Heart left ventricle (tissue), 13 donors: Measurements from ENCODE around the gene TNFAIP3.

Experiments
- CTCF ChIP-seq, 12 donors: fragments of 200-600 bp; sonication (generic) in 4 of 12; IDR thresholded peaks; one replicate each; pipeline versions ENCODE4 v1.5.0 to v1.8.0; 2018 to 2022; ENCODE audit warnings: antibody characterized with exemption in 12 of 12, mild to moderate bottlenecking in 5 of 12
- POLR2A ChIP-seq, 2 donors: fragments of 450-650 bp; IDR thresholded peaks; one replicate each; pipeline ENCODE4 v1.6.1; 2017; ENCODE audit warnings: antibody characterized with exemption in 2 of 2, mild to moderate bottlenecking in 2 of 2, moderate library complexity in 2 of 2
- donor health status: ischemic (EF 13 %, LVEDD 7.1; RV severe dilation, severe dysfunction).
- donor health status: DM: no; HTN: yes; CAD: no.
- donor health status: DM: no; HTN: no; CAD: no.
- donor health status: ischemic (EF 25% LVEDD 6.9; RV normal size, moderate dysfunction).
- donor health status: ischemic (EF 25% LVEDD 5.7; RV mildly dilated, moderate dysfunction).
- donor health status: ischemic (EF 35%, LVEDD 5.7; RV mildly dilated, moderate dysfunction).
- donor health status: nonischemic (EF 11% LVEDD 7.7; RV severe dilation, severe dysfunction).
- donor health status: DM: yes; HTN: yes; CAD: no.
- donor health status: PGD.
- donor health status: ischemic (EF 29% LVEDD 5.4; RV normal size, mild dysfunction).
- donor health status: nonischemic (EF 23%, LVEDD 6.1; RV moderate dilation, normal function).

GRCh38 chr6:137848672-137849071 lies 18.4 kb upstream of the TNFAIP3 start:
- TF ChIP-seq CTCF (IDR thresholded peaks at IDR 0.05): no peak
- TF ChIP-seq POLR2A (IDR thresholded peaks at IDR 0.05): no peak
